ENCODE results near the gene SPDYE6.

DNA sequence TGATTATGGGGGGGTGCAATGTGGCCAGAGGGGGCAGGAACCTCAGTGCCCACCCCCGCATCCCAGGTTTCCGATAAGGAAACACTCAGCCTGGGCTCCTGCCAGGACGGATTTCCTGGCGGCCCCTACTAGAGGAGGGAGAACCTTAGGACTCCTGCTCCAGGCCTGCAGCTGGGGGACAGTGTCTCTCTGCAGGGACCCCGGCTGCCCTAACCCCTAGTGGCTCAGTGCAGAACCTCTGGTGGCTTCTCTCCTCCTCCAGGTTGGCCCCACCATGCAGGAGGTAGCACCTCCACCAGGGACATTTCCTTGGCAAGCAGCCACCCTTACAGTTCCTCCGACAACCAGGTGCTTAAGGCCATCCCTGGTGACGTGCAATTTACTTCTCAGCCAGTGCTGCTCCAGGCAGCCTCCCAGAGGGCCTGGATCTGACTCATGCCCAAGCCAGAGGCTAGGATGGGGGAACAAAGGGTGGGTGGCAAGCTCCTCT lies 37.7 kb downstream of the SPDYE6 start:
- TF ChIP-seq, protein P1, sequence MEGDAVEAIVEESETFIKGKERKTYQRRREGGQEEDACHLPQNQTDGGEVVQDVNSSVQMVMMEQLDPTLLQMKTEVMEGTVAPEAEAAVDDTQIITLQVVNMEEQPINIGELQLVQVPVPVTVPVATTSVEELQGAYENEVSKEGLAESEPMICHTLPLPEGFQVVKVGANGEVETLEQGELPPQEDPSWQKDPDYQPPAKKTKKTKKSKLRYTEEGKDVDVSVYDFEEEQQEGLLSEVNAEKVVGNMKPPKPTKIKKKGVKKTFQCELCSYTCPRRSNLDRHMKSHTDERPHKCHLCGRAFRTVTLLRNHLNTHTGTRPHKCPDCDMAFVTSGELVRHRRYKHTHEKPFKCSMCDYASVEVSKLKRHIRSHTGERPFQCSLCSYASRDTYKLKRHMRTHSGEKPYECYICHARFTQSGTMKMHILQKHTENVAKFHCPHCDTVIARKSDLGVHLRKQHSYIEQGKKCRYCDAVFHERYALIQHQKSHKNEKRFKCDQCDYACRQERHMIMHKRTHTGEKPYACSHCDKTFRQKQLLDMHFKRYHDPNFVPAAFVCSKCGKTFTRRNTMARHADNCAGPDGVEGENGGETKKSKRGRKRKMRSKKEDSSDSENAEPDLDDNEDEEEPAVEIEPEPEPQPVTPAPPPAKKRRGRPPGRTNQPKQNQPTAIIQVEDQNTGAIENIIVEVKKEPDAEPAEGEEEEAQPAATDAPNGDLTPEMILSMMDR (conservative IDR thresholded peaks at IDR 0.05; ENCODE audit: low read length): no peak
- no peak for TF ChIP-seq EZH2phosphoT487 (IDR thresholded peaks at IDR 0.05; ENCODE audit: borderline replicate concordance)

All from Loucy (cell line).